KMS-11 (cell line): ENCODE measurements around the gene TMEM95.

Source experiments
- H2AFZ ChIP-seq: fragments of 200-600 bp; sonication (generic); 2 replicates; pipeline ENCODE4 v1.6.1; 2016; ENCODE audit warnings: antibody characterized with exemption, mixed run types, low read depth
- H3K27ac ChIP-seq: fragments of 200-600 bp; sonication (generic); 2 replicates; pipeline ENCODE4 v1.6.1; 2016; ENCODE audit warnings: mild to moderate bottlenecking, mixed run types
- H3K27me3 ChIP-seq: fragments of 200-600 bp; sonication (generic); 2 replicates; pipeline ENCODE4 v1.6.1; 2017; ENCODE audit warnings: mild to moderate bottlenecking, low read depth, mixed run types, moderate library complexity; ENCODE audit not compliant: insufficient read depth
- H3K36me3 ChIP-seq: fragments of 200-600 bp; sonication (generic); 2 replicates; pipeline ENCODE4 v1.6.1; 2017; ENCODE audit warnings: mild to moderate bottlenecking, mixed run types; ENCODE audit not compliant: insufficient read depth
- H3K4me1 ChIP-seq: fragments of 200-600 bp; sonication (generic); 2 replicates; pipeline ENCODE4 v1.6.1; 2016; ENCODE audit warnings: mild to moderate bottlenecking, low read depth, mixed run types; ENCODE audit not compliant: poor library complexity, severe bottlenecking
- H3K4me2 ChIP-seq: fragments of 200-600 bp; sonication (generic); 2 replicates; pipeline ENCODE4 v1.7.0; 2016; ENCODE audit warnings: mild to moderate bottlenecking, mixed run types
- H3K4me3 ChIP-seq: fragments of 200-600 bp; sonication (generic); IDR thresholded peaks from 2 replicates; pipeline ENCODE4 v1.6.1; 2017; ENCODE audit warnings: low read depth, low read length, mixed read lengths; ENCODE audit not compliant: insufficient read depth
- H3K79me2 ChIP-seq: fragments of 200-600 bp; sonication (generic); 2 replicates; pipeline ENCODE4 v1.6.1; 2016; ENCODE audit warnings: low read depth, mixed run types; ENCODE audit not compliant: insufficient read depth
- H3K9ac ChIP-seq: fragments of 200-600 bp; sonication (generic); 2 replicates; pipeline ENCODE4 v1.6.1; 2016; ENCODE audit warnings: mild to moderate bottlenecking, mixed run types
- H4K20me1 ChIP-seq: fragments of 200-600 bp; sonication (generic); 2 replicates; pipeline ENCODE4 v1.6.1; 2016; ENCODE audit warnings: mild to moderate bottlenecking, mixed run types; ENCODE audit not compliant: insufficient read depth
- TF ChIP-seq, protein P1 (sequence below): fragments of 200-600 bp; sonication (generic); conservative IDR thresholded peaks from 2 replicates; pipeline ENCODE4 v1.6.1; 2017; ENCODE audit warnings: low read depth, mild to moderate bottlenecking, antibody characterized with exemption, low read length, moderate library complexity, mixed read lengths

Gene TMEM95

GRCh38 chr17:7355053-7355452, at the start of gene TMEM95:
TSS of gene TMEM95 (plus strand) at chr17:7355156. CDS start at chr17:7355205, 49 bp downstream.
- H3K4me3 ChIP-seq, result no peak within 1 kb of the TSS
- H3K4me1 ChIP-seq, result no peaks in the 10 kb centered on the region
- no peaks in the 10 kb centered on the region for H3K36me3 ChIP-seq
- H3K4me2 ChIP-seq, result no peak within 1 kb of the TSS
- no peak within 1 kb of the TSS for H3K27ac ChIP-seq
- no peak within 1 kb of the TSS for H2AFZ ChIP-seq
- H3K79me2 ChIP-seq, result no peaks in the 10 kb centered on the region
- TF ChIP-seq, protein P1, sequence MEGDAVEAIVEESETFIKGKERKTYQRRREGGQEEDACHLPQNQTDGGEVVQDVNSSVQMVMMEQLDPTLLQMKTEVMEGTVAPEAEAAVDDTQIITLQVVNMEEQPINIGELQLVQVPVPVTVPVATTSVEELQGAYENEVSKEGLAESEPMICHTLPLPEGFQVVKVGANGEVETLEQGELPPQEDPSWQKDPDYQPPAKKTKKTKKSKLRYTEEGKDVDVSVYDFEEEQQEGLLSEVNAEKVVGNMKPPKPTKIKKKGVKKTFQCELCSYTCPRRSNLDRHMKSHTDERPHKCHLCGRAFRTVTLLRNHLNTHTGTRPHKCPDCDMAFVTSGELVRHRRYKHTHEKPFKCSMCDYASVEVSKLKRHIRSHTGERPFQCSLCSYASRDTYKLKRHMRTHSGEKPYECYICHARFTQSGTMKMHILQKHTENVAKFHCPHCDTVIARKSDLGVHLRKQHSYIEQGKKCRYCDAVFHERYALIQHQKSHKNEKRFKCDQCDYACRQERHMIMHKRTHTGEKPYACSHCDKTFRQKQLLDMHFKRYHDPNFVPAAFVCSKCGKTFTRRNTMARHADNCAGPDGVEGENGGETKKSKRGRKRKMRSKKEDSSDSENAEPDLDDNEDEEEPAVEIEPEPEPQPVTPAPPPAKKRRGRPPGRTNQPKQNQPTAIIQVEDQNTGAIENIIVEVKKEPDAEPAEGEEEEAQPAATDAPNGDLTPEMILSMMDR, result no peak
- H3K9ac ChIP-seq, result no peak within 1 kb of the TSS
- no peaks in the 10 kb centered on the region for H4K20me1 ChIP-seq
- no peaks in the 10 kb centered on the region for H3K27me3 ChIP-seq

DNA sequence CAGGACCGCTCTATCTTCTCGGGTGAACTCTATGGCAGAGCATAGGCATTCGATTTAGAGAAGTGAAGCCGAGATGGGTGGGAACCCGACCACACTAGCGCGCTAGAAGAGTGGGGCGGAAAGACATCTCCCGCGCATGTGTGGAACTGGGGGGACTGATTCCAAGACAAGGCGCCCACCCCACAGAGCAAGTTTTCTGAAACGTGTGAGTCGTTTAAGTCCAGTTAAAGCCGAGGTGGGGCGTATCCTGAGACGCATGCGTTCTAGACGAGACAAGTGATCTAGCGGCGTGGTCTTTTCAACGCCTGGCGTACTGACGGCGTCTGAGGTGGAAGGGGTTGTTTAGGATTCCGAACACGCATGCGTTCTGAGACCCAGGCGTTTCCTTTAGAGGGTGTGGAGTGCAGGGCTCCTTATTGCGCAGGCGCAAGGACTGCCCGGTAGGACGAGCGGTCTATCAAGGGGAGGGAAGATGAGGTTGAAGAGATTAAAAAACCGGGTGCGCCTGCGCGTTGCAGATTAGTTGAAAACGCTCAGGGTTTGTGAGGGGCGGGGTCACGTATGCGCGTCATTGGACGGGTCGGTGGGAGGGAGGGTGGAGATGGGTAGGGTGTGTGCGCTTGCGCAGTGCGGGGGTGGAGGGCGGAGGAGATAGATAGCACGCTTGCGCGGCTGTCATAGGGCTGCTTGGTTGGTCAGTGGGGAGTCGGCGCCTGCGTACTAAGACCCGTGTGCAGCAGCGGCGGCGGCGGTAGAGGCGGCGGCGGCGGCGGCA, 47.9 kb upstream of the TMEM95 start, which contains the start of gene EIF5A:
TSS of gene EIF5A (plus strand) at position 718 of the 775 bp plus-strand sequence. CDS start 2,008 bp downstream, outside the sequence.
- TF ChIP-seq, protein P1, result no peak

DNA sequence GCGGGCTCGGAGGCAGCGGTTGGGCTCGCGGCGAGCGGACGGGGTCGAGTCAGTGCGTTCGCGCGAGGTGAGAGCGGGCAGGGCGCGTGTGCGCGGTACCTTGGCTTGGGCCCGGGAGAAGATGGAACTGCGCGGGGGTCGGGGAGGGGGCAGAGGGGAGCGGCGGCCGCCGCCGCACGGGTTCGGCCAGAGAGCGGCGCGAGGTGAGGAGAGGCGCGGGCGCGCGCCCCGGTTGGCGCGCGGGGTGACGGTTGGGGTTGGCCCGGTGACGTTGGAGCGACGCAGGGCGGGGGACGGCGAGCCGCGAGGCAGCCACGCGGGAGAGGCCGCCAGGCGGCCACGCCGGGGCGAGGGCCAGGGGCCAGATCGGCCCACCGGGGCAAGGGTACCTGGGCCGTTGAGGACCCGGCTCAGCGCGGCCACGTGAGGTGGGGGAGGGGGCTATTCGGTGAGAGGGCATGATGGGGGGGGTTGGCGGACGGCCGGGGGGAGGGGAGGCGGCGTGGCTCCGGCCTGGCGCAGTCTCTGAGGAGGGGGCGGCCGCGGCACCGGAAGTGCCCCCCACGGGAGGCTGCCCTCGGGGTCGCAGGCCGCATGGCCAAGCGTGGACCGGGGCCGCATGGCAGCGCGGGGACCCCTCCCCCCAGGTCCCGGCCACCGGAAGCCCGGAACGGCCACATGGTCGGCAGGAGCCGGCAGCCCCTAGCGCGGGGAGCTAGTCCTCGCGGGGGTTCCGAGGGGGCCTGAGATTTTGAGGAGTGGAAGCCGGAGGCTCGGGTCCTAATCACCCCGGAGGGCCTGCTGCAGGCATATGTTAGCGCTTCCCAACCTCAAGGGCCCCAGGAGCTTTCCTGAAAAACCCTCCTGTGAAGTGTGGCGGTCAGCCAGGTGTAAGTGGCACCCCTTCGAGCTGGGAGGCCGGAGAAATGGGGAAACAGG, 47.0 kb upstream of the TMEM95 start:
- no peaks in the 10 kb centered on the region for H3K27me3 ChIP-seq

More for the DNA sequence above, 47.9 kb upstream of the TMEM95 start, which contains the start of gene EIF5A:
- no peak within 1 kb of the TSS; the same call in 1 of the 2 replicates for H2AFZ ChIP-seq
- peaks cover 11% of the 10 kb centered on the region for H3K4me1 ChIP-seq
- H4K20me1 ChIP-seq, result no peaks in the 10 kb centered on the region
- H3K4me2 ChIP-seq, result no peak within 1 kb of the TSS
- H3K4me3 ChIP-seq, result no peak within 1 kb of the TSS
- no peaks in the 10 kb centered on the region for H3K36me3 ChIP-seq
- peaks cover 16% of the 10 kb centered on the region; the same call in 1 of the 2 replicates for H3K79me2 ChIP-seq
- no peaks in the 10 kb centered on the region for H3K27me3 ChIP-seq
- peak within 1 kb of the TSS; percentile 96 for H3K27ac ChIP-seq
- H3K9ac ChIP-seq, result peak within 1 kb of the TSS; percentile 92

More for the DNA sequence above, 47.0 kb upstream of the TMEM95 start:
- Histone ChIP-seq H2AFZ (no peak overlapping the region), H4K20me1 (no peaks in the 10 kb centered on the region), H3K4me3 (no peak overlapping the region), H3K4me2 (no peak overlapping the region), H3K9ac (peak overlapping the region; percentile 92), H3K36me3 (no peaks in the 10 kb centered on the region), H3K27ac (peak overlapping the region; percentile 96), H3K4me1 (peaks cover 11% of the 10 kb centered on the region), H3K79me2 (peaks cover 16% of the 10 kb centered on the region; the same call in 1 of the 2 replicates)
- TF ChIP-seq, protein P1, result no peak
